ENCODE data around the gene RIOK2. TPM values are rescaled to one million over a fixed set of nuclear protein-coding genes. Genes with fewer than 3 reads are reported as not detected.

RIOK2 gene
- total and polyA plus RNA-seq, 12 donors, result 4.2 to 41.9 (median 22.3) TPM

DNA sequence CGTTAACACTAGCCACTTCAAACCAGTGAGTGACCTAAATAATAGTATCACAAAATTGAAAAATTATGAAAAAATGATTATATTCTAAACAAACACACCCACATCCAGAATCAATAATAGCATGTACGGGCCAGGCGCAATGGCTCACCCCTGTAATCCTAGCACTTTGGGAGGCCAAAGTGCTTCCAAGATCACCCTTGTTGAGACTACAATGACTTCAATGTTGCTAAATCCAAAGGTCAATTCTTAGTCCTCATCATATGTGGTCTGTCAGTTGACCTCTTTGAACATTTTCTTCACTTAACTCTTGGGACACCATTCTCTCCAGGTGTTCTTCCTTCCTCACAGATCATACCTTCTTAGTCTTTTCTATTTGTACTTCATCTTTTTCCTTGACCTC is 11.3 kb downstream of the RIOK2 start:
- WGBS, 4 donors, result 91 to 94% (median 92%) methylated on average over 3 of the region's 3 CpGs
- Histone ChIP-seq H3K27ac (no peak overlapping the region), H3K36me3 (replicated peaks in 1 of 2) (peaks cover 0 to 84% of the 10 kb centered on the region in 2 donors), H3K9me3 (replicated peaks in 1 of 3) (no peaks in the 10 kb centered on the region), H3K4me3 (no peak overlapping the region), H3K4me1 (replicated peaks in 1 of 2) (peaks cover 0 to 10% of the 10 kb centered on the region in 2 donors), H3K27me3 (no peaks in the 10 kb centered on the region)
- DNase-seq, result no peak
- TF ChIP-seq POLR2A (IDR thresholded peaks at IDR 0.05), result no peak
- TF ChIP-seq, protein P1, sequence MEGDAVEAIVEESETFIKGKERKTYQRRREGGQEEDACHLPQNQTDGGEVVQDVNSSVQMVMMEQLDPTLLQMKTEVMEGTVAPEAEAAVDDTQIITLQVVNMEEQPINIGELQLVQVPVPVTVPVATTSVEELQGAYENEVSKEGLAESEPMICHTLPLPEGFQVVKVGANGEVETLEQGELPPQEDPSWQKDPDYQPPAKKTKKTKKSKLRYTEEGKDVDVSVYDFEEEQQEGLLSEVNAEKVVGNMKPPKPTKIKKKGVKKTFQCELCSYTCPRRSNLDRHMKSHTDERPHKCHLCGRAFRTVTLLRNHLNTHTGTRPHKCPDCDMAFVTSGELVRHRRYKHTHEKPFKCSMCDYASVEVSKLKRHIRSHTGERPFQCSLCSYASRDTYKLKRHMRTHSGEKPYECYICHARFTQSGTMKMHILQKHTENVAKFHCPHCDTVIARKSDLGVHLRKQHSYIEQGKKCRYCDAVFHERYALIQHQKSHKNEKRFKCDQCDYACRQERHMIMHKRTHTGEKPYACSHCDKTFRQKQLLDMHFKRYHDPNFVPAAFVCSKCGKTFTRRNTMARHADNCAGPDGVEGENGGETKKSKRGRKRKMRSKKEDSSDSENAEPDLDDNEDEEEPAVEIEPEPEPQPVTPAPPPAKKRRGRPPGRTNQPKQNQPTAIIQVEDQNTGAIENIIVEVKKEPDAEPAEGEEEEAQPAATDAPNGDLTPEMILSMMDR (IDR thresholded peaks at IDR 0.05), result no peak
- intact Hi-C loops (cut with DNase I), result loop anchor here in 1 of 2 donors (10.0 kb wide), 1 partner anchor 417 kb away; no protein-coding TSS in a partner anchor

DNA sequence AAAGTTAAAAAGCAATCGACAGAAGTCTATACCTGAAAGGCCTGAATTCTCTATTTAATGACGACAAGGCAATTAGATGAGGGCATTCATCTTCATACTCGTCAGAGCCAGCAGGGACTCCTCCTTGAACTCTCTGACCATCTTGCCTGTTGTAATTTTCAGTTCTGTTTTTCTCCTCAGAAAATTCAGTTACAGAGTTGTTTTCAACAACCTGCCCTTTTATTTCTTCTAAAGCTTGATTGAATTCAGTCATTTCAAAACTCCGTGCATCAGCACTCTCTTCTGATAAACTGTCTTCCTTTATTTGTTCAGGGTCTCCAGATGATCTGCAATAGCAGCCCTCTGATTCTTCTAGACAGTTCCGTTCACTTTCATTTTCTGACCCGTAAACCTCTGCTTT is 15.6 kb downstream of the RIOK2 start:
- H3K4me3 ChIP-seq, result no peak overlapping the region
- intact Hi-C loops (cut with DNase I), result loop anchor here in 1 of 2 donors (10.0 kb wide), 1 partner anchor 413 kb away; no protein-coding TSS in a partner anchor
- H3K4me1 ChIP-seq (replicated peaks in 1 of 2), result peaks cover 0 to 16% of the 10 kb centered on the region in 2 donors
- no peaks in the 10 kb centered on the region for H3K9me3 ChIP-seq (replicated peaks in 1 of 3)
- peak overlapping the region in 1 of 5 donors; percentile 24 for H3K27ac ChIP-seq
- WGBS, 4 donors, result 48 to 54% (median 51%) methylated on average over 6 of the region's 6 CpGs
- no peak for DNase-seq
- no peaks in the 10 kb centered on the region for H3K27me3 ChIP-seq
- H3K36me3 ChIP-seq (replicated peaks in 1 of 2), result peaks cover 0 to 49% of the 10 kb centered on the region in 2 donors
- TF ChIP-seq, protein P1 (IDR thresholded peaks at IDR 0.05), result no peak
- no peak for TF ChIP-seq POLR2A (IDR thresholded peaks at IDR 0.05)

DNA sequence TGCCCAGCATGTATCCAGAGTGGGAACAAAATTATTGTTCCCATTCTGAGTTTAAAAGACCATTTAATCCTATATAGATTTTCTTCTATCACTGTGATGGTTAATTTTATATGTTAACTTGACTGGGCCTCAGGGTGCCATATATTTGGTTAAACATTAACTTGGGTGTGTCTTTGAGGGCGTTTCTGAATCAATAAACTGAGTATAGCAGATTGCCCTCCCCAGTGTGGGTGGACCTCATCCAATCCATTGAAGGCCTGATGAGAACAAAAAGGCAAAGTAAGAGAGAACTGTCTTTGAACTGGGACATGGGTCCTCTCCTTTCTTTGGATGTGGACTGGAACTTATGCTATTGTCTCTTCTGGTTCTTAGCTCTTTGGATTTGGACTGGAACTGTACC is 17.3 kb downstream of the RIOK2 start:
- no peak overlapping the region for H3K4me3 ChIP-seq
- no peaks in the 10 kb centered on the region for H3K27me3 ChIP-seq
- peaks cover 0 to 16% of the 10 kb centered on the region in 2 donors for H3K4me1 ChIP-seq (replicated peaks in 1 of 2)
- no peak overlapping the region for H3K27ac ChIP-seq
- DNase-seq, result no peak
- H3K9me3 ChIP-seq (replicated peaks in 1 of 3), result no peaks in the 10 kb centered on the region
- H3K36me3 ChIP-seq (replicated peaks in 1 of 2), result peaks cover 0 to 40% of the 10 kb centered on the region in 2 donors
- intact Hi-C loops (cut with DNase I), result loop anchor here in 1 of 2 donors (10.0 kb wide), 1 partner anchor 411 kb away; no protein-coding TSS in a partner anchor
- TF ChIP-seq POLR2A (IDR thresholded peaks at IDR 0.05), result no peak
- TF ChIP-seq, protein P1 (IDR thresholded peaks at IDR 0.05), result no peak
- WGBS, 4 donors, result 64 to 84% (median 76%) methylated on average over 1 of the region's 1 CpG

DNA sequence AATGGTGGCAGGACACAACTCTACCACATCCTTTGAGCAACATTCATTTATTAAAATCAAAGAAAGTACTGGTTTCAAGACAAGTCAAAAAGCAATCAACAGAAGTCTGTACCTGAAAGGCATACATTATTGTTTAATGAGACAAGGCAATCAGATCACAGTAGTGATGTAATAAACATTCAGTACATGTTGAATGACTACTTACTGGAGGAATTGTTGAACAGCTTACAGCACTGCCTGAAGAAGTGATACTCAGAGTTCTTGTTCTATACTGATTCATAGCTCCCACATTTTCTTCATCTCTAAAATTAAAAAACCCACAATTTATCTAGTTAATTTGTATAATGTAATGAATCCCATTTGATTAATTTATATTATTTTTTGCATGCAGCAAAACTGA is 18.2 kb downstream of the RIOK2 start:
- H3K4me1 ChIP-seq (replicated peaks in 1 of 2), result peaks cover 0 to 16% of the 10 kb centered on the region in 2 donors
- intact Hi-C loops (cut with DNase I), result loop anchor here in 1 of 2 donors (5.0 to 10.0 kb wide), 2 partner anchors 298 to 410 kb away; no protein-coding TSS in a partner anchor
- no peak overlapping the region for H3K27ac ChIP-seq
- DNase-seq, result no peak
- TF ChIP-seq, protein P1 (IDR thresholded peaks at IDR 0.05), result no peak
- TF ChIP-seq POLR2A (IDR thresholded peaks at IDR 0.05), result no peak
- H3K27me3 ChIP-seq, result no peaks in the 10 kb centered on the region
- no peaks in the 10 kb centered on the region for H3K9me3 ChIP-seq (replicated peaks in 1 of 3)
- H3K4me3 ChIP-seq, result no peak overlapping the region
- H3K36me3 ChIP-seq (replicated peaks in 1 of 2), result peaks cover 0 to 47% of the 10 kb centered on the region in 2 donors
